DMS79 treated with DMSO at 0.1 percent for 48 hours (cell line): Measurements from ENCODE around the gene ZNF200.
A peak's percentile ranks its signal among the peaks of the same experiment; 100 is the strongest.
"Not testable (repeated sequence)": the region's sequence is repeated elsewhere in the genome, so short reads cannot be mapped to it uniquely, and the experiment has no call there.

Source experiments
- DNase-seq: peaks from one replicate; lab custom pipeline; 2025; lab: John Stamatoyannopoulos, UW

ZNF200 gene

GRCh38 chr16:3198334-3199072 is 36.5 kb downstream of the ZNF200 start:
- DNase-seq: no peak

GRCh38 chr16:3197694-3198333 is 37.1 kb downstream of the ZNF200 start:
- DNase-seq: not testable (repeated sequence)

GRCh38 chr16:3195975-3196374 is 39.0 kb downstream of the ZNF200 start:
- DNase-seq: no peak

- no peak for DNase-seq
Measured at GRCh38 chr16:3194792-3195191, 40.2 kb downstream of the ZNF200 start.

GRCh38 chr16:3193221-3194212 is 41.4 kb downstream of the ZNF200 start:
- DNase-seq: no peak

GRCh38 chr16:3192476-3193019 is 42.4 kb downstream of the ZNF200 start:
- DNase-seq: no peak

GRCh38 chr16:3190949-3191353 is 44.0 kb downstream of the ZNF200 start:
- no peak for DNase-seq

GRCh38 chr16:3189869-3190268 is 45.1 kb downstream of the ZNF200 start:
- no peak for DNase-seq

- DNase-seq: peak; percentile 62
Measured at GRCh38 chr16:3188925-3189825, 45.8 kb downstream of the ZNF200 start.

- no peak for DNase-seq
Measured at GRCh38 chr16:3188675-3188924, 46.4 kb downstream of the ZNF200 start.

GRCh38 chr16:3187798-3188674 is 46.9 kb downstream of the ZNF200 start, which contains the start of gene OR1F1:
Gene OR1F1, plus strand, starts transcription at chr16:3188204.
- peak; percentile 54 for DNase-seq

- DNase-seq: no peak
Measured at GRCh38 chr16:3186946-3187690, 47.8 kb downstream of the ZNF200 start.

- DNase-seq: peak; percentile 25
Measured at GRCh38 chr16:3183445-3184139, 51.4 kb downstream of the ZNF200 start.

- DNase-seq: no peak
Measured at GRCh38 chr16:3182608-3183444, 52.1 kb downstream of the ZNF200 start.

GRCh38 chr16:3182293-3182607 is 52.7 kb downstream of the ZNF200 start:
- DNase-seq: not testable (repeated sequence)

GRCh38 chr16:3180445-3180878 is 54.5 kb downstream of the ZNF200 start:
- no peak for DNase-seq

- DNase-seq: no peak
Measured at GRCh38 chr16:3179651-3180050, 55.3 kb downstream of the ZNF200 start.
